SH-SY5Y (cell line): ENCODE results near the gene LPAR1.

Source experiments
- GATA2 ChIP-seq: IDR thresholded peaks from 2 replicates; pipeline ENCODE4 v1.6.1; 2011; ENCODE audit warnings: mild to moderate bottlenecking, low read depth, low read length
- GATA3 ChIP-seq: IDR thresholded peaks from 2 replicates; pipeline ENCODE4 v1.6.1; 2011; ENCODE audit warnings: low read depth, mild to moderate bottlenecking, low read length, moderate library complexity

DNA sequence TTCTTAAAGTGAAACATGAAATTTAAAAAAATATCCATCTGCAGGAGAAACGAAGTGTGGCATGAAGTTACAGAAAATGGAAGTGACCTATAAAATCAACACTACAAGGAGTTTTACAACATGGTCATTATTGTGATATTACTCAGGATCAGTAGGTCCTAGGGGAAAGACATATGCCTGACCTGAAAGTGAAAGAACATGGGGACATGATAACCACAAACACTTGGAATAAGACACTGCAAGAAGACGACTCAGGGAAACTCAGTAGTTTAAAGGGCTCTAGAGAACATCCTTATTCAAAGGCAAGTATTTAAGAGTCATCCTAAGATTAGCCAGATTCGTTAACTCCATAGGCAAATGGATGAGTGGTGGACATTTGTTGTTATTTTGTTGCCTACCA, 19.9 kb upstream of the LPAR1 start:
- TF ChIP-seq GATA2 (no peak), GATA3 (no peak)
